Right atrium auricular region (tissue), 2 donors: Measurements from ENCODE around the gene PMM2. TPM values are rescaled to one million over a fixed set of nuclear protein-coding genes. Genes with fewer than 3 reads are reported as not detected.

Source experiments
- DNase-seq: peaks from one replicate; pipeline ENCODE4 v3.0.0-alpha.2; 2019; ENCODE audit warnings: low spot score
- H3K27ac ChIP-seq, 2 donors: fragments of 200-600 bp; sonication (generic); 1 replicate in 1 of 2; 2 replicates in 1 of 2; pipeline ENCODE4 v1.5.1; 2016 to 2019
- H3K27me3 ChIP-seq, 2 donors: fragments of 200-600 bp; sonication (generic); one replicate each; pipeline versions ENCODE4 v1.5.1 to v1.6.0; 2017 to 2019
- H3K36me3 ChIP-seq: fragments of 200-600 bp; sonication (generic); one replicate; pipeline ENCODE4 v1.5.1; 2016
- H3K4me1 ChIP-seq, 2 donors: fragments of 200-600 bp; sonication (generic); one replicate each; pipeline versions ENCODE4 v1.5.1 to v1.6.0; 2017 to 2019
- H3K4me3 ChIP-seq, 2 donors: fragments of 200-600 bp; sonication (generic); 1 replicate in 1 of 2; 2 replicates in 1 of 2; pipeline ENCODE4 v1.5.1; 2017 to 2019; ENCODE audit warnings: mild to moderate bottlenecking in 1 of 2, moderate library complexity in 1 of 2
- H3K9me3 ChIP-seq, 2 donors: fragments of 200-600 bp; sonication (generic); one replicate each; pipeline ENCODE4 v1.5.1; 2019
- total RNA-seq, 2 donors: library from RNA; depleted of rRNA; stranded (reverse); fragments of >200 nt; gene quantifications; one replicate each; pipeline ENCODE4 v1.1.0, GENCODE V29; 2016
- TF ChIP-seq, protein P1 (sequence below), 2 donors: fragments of 200-600 bp; sonication (generic); IDR thresholded peaks; one replicate each; pipeline ENCODE4 v1.5.1; 2019; ENCODE audit warnings: antibody characterized with exemption in 2 of 2

The PMM2 gene
- total RNA-seq, 2 donors from 2014 or later: 14.5 to 20.5 TPM

GRCh38 chr16:8763899-8764298 is 33.7 kb upstream of the PMM2 start:
- no peak overlapping the region for H3K27ac ChIP-seq
- no peaks in the 10 kb centered on the region for H3K27me3 ChIP-seq
- TF ChIP-seq, protein P1, sequence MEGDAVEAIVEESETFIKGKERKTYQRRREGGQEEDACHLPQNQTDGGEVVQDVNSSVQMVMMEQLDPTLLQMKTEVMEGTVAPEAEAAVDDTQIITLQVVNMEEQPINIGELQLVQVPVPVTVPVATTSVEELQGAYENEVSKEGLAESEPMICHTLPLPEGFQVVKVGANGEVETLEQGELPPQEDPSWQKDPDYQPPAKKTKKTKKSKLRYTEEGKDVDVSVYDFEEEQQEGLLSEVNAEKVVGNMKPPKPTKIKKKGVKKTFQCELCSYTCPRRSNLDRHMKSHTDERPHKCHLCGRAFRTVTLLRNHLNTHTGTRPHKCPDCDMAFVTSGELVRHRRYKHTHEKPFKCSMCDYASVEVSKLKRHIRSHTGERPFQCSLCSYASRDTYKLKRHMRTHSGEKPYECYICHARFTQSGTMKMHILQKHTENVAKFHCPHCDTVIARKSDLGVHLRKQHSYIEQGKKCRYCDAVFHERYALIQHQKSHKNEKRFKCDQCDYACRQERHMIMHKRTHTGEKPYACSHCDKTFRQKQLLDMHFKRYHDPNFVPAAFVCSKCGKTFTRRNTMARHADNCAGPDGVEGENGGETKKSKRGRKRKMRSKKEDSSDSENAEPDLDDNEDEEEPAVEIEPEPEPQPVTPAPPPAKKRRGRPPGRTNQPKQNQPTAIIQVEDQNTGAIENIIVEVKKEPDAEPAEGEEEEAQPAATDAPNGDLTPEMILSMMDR (IDR thresholded peaks at IDR 0.05): no peak
- no peak for DNase-seq
- H3K9me3 ChIP-seq: no peaks in the 10 kb centered on the region
- no peaks in the 10 kb centered on the region for H3K4me1 ChIP-seq
- H3K36me3 ChIP-seq: no peaks in the 10 kb centered on the region
- no peak overlapping the region for H3K4me3 ChIP-seq

- Histone ChIP-seq H3K36me3 (no peaks in the 10 kb centered on the region), H3K27ac (no peak overlapping the region), H3K9me3 (no peaks in the 10 kb centered on the region), H3K4me3 (no peak overlapping the region), H3K27me3 (no peaks in the 10 kb centered on the region), H3K4me1 (no peaks in the 10 kb centered on the region)
- TF ChIP-seq, protein P1 (IDR thresholded peaks at IDR 0.05): no peak
- DNase-seq: no peak
Observed at GRCh38 chr16:8764525-8765250, 33.0 kb upstream of the PMM2 start.

DNA sequence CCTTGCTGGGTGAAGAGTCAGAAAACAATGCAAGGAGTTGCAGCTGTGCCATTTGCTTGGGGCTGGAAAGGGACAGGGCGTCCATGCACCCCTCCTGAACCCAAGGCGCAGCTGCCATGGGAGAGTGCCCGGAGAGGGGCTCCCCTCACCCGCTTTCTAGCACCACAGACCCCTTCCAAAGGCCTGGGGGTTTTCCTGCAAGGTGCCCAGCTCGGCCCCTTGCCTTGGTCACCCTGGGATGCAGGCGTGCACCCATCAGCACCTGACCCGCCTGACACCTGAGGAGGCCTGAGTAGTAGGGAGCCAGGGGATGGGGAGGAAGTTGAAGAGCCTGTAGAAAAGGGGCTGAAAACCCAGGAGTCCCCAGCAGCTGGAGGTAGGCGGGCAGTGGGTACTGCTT is 30.5 kb upstream of the PMM2 start:
- H3K27me3 ChIP-seq: no peaks in the 10 kb centered on the region
- H3K9me3 ChIP-seq: no peaks in the 10 kb centered on the region
- TF ChIP-seq, protein P1 (IDR thresholded peaks at IDR 0.05): no peak
- no peak overlapping the region for H3K27ac ChIP-seq
- no peaks in the 10 kb centered on the region for H3K4me1 ChIP-seq
- no peaks in the 10 kb centered on the region for H3K36me3 ChIP-seq
- H3K4me3 ChIP-seq: no peak overlapping the region
- no peak for DNase-seq

DNA sequence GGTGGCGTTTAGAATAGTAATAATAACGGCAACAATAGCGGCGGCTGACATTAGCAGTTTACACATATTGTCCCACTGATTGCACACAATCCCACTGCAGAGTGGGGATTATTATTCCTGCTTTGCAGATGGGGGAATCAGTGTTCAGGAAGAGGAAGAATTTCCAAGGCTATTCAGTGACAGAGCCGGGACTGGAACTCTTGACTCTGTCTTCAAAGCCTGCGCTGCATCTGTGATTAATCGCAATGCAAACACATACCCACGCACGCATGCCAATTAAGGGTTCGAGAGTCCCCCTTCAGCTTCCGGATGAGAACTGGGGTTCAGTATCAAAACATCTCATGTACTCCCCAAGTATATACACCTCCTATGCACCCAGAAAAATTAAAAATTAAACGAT is 29.4 kb upstream of the PMM2 start:
- Histone ChIP-seq H3K27me3 (no peaks in the 10 kb centered on the region), H3K36me3 (no peaks in the 10 kb centered on the region), H3K4me3 (no peak overlapping the region), H3K4me1 (no peaks in the 10 kb centered on the region), H3K9me3 (no peaks in the 10 kb centered on the region), H3K27ac (no peak overlapping the region)
- TF ChIP-seq, protein P1 (IDR thresholded peaks at IDR 0.05): no peak
- no peak for DNase-seq

- TF ChIP-seq, protein P1 (IDR thresholded peaks at IDR 0.05): no peak
- H3K36me3 ChIP-seq: no peaks in the 10 kb centered on the region
- no peak for DNase-seq
- H3K27me3 ChIP-seq: no peaks in the 10 kb centered on the region
- H3K9me3 ChIP-seq: no peaks in the 10 kb centered on the region
- H3K4me3 ChIP-seq: no peak overlapping the region
- no peak overlapping the region for H3K27ac ChIP-seq
- H3K4me1 ChIP-seq: no peaks in the 10 kb centered on the region
Observed at GRCh38 chr16:8768692-8769091, 28.9 kb upstream of the PMM2 start.

DNA sequence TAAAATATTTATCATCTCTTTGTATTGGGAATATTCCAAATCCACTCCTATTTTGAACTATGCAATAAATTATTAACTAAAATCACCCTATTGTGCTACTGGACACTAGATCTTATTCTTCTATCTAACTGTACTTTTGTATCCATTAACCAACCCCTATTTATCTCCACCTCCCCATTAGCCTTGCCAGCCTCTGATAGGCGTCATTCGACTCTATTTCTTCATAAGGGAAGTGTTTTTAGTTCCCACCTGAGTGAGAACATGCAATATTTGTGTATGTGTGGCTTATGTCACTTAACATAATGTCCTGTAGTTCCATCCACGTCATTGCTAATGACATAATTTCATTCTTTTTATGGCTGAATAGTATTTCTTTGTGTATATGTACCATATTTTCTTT is 24.1 kb upstream of the PMM2 start:
- H3K4me3 ChIP-seq: no peak overlapping the region
- H3K27ac ChIP-seq: no peak overlapping the region
- H3K27me3 ChIP-seq: no peaks in the 10 kb centered on the region
- no peaks in the 10 kb centered on the region for H3K36me3 ChIP-seq
- H3K9me3 ChIP-seq: no peaks in the 10 kb centered on the region
- no peak for DNase-seq
- H3K4me1 ChIP-seq: no peaks in the 10 kb centered on the region
- TF ChIP-seq, protein P1 (IDR thresholded peaks at IDR 0.05): no peak
